ENCODE measurements around the gene MGLL.

GRCh38 chr3:127692501-127693335, 129.6 kb downstream of the MGLL start:
- TF ChIP-seq CTCF (IDR thresholded peaks at IDR 0.05 in 2 of 3, conservative IDR thresholded peaks at IDR 0.05 in 1 of 3; ENCODE audit: borderline replicate concordance in 1 of 3, insufficient read depth in 1 of 3, low read depth in 2 of 3, low read length in 2 of 3) (no peak), FOSL1 (IDR thresholded peaks at IDR 0.05; ENCODE audit: low read depth) (no peak), POLR2A (IDR thresholded peaks at IDR 0.05; ENCODE audit: borderline replicate concordance, extremely low read depth, insufficient read depth, insufficient read length) (no peak), SIN3A (IDR thresholded peaks at IDR 0.05; ENCODE audit: low read depth) (no peak), POLR2AphosphoS5 (IDR thresholded peaks at IDR 0.05; ENCODE audit: low read depth, low read length) (no peak), REST (IDR thresholded peaks at IDR 0.05; ENCODE audit: low read depth) (no peak), EGR1 (IDR thresholded peaks at IDR 0.05; ENCODE audit: low read depth) (no peak), CEBPB (IDR thresholded peaks at IDR 0.05; ENCODE audit: low read depth) (no peak), RAD21 (IDR thresholded peaks at IDR 0.05; ENCODE audit: low read depth) (no peak), MAX (IDR thresholded peaks at IDR 0.05) (no peak), TCF7L2 (IDR thresholded peaks at IDR 0.05; ENCODE audit: borderline replicate concordance, extremely low read depth, insufficient read depth, insufficient read length) (no peak), ZBTB33 (IDR thresholded peaks at IDR 0.05; ENCODE audit: extremely low read depth, insufficient replicate concordance, low read length) (no peak), EZH2 (IDR thresholded peaks at IDR 0.05) (no peak), ZNF274 (IDR thresholded peaks at IDR 0.05; ENCODE audit: low read depth, low read length) (no peak)
